Anterior cingulate cortex (tissue), 58 donors: ENCODE measurements around the gene LRPAP1.

ENCODE experiments used
- DNase-seq, 58 donors: peaks; one replicate each; lab custom pipeline; 2025; lab: John Stamatoyannopoulos, UW

LRPAP1 gene

GRCh38 chr4:3476936-3477749 lies 55.1 kb downstream of the LRPAP1 start:
- no peak for DNase-seq

DNA sequence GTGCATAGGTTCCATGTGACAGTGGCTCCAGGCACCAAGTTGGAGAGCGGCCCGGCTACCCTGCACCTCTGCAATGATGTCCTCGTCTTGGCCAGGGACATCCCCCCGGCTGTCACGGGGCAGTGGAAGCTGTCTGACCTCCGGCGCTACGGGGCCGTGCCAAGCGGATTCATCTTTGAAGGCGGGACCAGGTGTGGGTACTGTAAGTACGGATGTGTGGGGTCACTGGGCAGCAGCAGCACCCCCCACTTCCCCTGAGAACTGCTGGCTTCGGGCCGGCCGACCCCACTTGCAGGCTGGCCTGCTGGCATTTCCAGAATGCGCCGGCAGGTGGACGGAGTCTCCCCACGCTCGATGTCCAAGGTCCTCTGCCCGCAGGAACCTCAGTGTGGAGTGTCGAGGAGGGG lies 55.9 kb downstream of the LRPAP1 start:
- no peak for DNase-seq

- no peak for DNase-seq
Measured at GRCh38 chr4:3475713-3476260, 56.4 kb downstream of the LRPAP1 start.

GRCh38 chr4:3475041-3475712 lies 57.0 kb downstream of the LRPAP1 start:
- no peak for DNase-seq

- peak in 1 of 58 donors; percentile 11 for DNase-seq
Measured at GRCh38 chr4:3473996-3474765, 58.0 kb downstream of the LRPAP1 start.

DNA sequence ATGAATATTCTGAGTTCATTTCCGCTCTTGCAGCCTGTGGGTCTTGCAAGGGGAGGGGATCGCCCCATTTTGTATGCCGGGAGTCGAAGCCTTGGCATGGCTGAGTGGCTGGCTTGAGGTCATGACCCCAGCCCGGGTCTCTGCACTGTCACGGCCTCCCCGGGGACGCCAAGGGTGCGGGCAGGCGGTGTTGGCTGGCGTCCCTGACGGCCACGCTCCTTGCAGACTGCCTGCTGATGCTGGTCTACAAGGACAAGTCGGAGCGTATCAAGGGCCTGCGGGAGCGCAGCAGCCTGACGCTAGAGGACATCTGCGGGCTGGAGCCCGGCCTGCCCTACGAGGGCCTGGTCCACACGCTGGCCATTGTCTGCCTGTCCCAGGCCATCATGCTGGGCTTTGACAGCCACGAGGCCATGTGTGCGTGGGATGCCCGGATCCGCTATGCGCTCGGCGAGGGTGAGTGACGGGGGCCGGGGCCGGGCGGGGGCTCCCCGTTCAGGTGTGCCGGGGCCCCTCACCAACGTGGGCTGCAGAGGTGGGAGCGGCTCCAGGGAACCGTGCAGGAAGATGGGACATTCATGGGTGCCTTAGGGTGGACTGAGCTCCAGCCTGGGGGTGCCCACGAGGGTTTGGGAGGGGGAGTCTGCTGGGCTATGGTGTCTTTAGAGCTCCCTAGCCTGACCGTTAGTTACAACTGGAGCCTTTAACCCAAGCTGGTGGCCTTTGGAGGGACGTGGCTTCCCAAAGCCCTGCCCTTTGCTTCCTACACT lies 58.9 kb downstream of the LRPAP1 start:
- no peak for DNase-seq

GRCh38 chr4:3472411-3473141 lies 59.6 kb downstream of the LRPAP1 start:
- DNase-seq: no peak

DNA sequence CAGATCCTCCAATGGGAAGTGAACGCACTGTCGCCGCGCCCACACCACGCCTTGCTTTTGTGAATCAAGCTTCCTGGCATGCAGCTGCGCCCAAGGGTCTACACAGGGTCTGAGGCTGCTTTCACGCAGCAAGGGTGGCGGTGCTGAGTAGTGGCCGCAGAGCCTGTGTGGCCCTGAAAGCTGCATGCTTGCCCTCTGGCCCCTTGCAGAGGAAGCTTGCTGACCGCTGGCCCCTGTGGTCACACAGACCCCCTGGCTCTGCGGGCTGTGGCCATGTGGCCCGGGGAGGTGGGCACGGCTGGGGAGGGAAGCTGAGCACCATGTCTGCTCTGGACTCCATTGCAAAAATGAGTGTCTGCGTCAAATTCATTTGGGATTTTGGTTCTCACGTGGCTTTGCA lies 60.3 kb downstream of the LRPAP1 start:
- no peak for DNase-seq

- DNase-seq: no peak
Measured at GRCh38 chr4:3471098-3471760, 61.0 kb downstream of the LRPAP1 start.

- DNase-seq: no peak
Measured at GRCh38 chr4:3470244-3471097, 61.8 kb downstream of the LRPAP1 start.

GRCh38 chr4:3469386-3470243 lies 62.6 kb downstream of the LRPAP1 start:
- no peak for DNase-seq

DNA sequence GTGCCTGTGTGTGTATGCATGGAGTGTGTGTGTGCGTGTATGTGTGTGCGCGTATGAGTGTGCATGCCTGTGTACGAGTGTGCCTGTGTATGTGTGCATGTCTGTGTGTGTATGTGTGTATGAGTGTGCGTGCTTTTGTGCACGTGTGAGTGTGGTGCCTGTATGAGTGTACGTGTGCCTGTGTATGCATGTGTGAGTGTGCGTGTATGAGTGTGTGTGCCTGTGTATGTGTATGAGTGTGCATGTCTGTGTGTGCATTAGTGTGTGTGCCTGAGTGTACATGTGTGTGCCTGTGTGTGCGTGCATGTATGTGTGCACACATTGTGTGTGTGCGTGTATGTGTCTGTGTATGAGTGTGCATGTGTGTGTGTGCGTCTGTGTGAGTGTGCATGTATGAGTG lies 63.4 kb downstream of the LRPAP1 start:
- DNase-seq: no peak

GRCh38 chr4:3468154-3468553 lies 64.1 kb downstream of the LRPAP1 start:
- no peak for DNase-seq

- no peak for DNase-seq
Measured at GRCh38 chr4:3467601-3468031, 64.6 kb downstream of the LRPAP1 start.

DNA sequence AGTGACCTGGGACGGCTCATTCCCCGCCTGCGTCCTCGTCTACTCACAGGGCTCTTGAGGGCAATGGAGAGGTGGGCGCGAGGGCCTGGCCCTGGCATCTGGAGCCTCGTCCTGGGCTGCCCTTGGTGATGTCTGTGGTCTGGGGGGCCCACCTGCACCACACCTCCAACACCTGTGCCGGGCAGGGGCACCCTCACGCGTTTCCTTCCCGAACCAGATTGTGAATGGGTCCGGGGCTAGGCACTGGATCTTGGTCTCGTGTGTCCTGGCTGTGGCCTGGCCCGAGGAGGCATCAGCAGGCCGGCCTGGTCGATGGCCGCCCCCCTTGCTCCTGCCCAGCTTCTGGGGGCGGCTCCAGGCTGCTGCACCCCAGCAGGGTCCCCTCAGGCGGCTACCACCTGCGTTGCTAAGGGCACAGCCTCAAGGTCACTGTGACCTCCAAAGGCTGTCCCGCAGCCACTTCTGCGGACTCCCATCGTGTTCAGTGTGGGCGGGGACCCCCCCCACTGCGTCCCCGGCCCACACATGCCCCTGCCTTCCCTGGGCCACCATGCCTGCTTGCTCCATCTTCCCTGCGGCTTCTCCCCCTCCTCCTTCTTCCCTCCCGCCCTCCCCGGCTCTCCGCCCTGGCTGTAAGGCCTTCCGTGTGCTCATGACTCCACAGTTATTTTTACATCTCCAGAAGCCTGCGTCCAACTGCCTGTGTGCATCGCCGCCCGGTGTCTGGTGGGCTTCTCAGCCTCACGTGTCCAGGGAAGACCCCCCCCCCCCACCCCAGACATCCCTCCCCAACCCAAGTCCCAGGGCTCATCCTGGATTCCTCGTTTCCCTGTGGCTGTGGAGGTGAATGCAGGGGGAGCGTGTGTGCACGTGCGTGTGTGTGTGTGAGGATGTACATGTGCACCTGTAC lies 65.3 kb downstream of the LRPAP1 start:
- no peak for DNase-seq
